HCT116 (cell line): Measurements from ENCODE around the gene COQ3. TPM values are rescaled to one million over a fixed set of nuclear protein-coding genes. Genes with fewer than 3 reads are reported as not detected.

ENCODE experiments used
- ATAC-seq: fragments of 200-7000 bp; cut with Tn5 transposase; 2 replicates; pipeline ENCODE4 v1.9.1; 2020; ENCODE audit warnings: mild to moderate bottlenecking, moderate library complexity
- BruUV-seq: library from RNA; stranded (reverse); fragments of 400-500 nt; replicated peaks from 2 replicates; lab custom pipeline; 2021; lab: Mats Ljungman, UMichigan
- CTCF ChIA-PET: fragments of 300-600 bp; sonication (Branson Sonifier 250); formaldehyde crosslinking; loops from one replicate; lab custom pipeline; 2021; ENCODE audit warnings: antibody characterized with exemption; lab: Charles Lee
- POLR2A ChIA-PET: fragments of 300-600, 350-600 bp; sonication (Branson Sonifier 250); formaldehyde crosslinking; loops from one replicate; lab custom pipeline; 2021; ENCODE audit warnings: antibody characterized with exemption; lab: Charles Lee
- RAD21 ChIA-PET, 2 experiments: fragments of 300-600 bp; sonication (Branson Sonifier 250); formaldehyde crosslinking; loops; one replicate each; lab custom pipeline; 2023; ENCODE audit warnings: low total read pairs in 2 of 2; ENCODE audit not compliant: uncharacterized antibody in 2 of 2, unreplicated experiment in 2 of 2, low non-redundant PET in 1 of 2; lab: Charles Lee
- DNase-seq: peaks from one replicate; pipeline ENCODE4 v3.0.0-alpha.2; 2010; ENCODE audit warnings: low read depth, low spot score
- H2AFZ ChIP-seq: fragments of 200-600 bp; shearing (Covaris generic), sonication (generic); 2 replicates; pipeline ENCODE4 v1.6.1; 2017; ENCODE audit warnings: low read depth, mixed run types, mixed read lengths, antibody characterized with exemption, low read length; ENCODE audit not compliant: poor library complexity, severe bottlenecking
- H3K27ac ChIP-seq: 2 replicates; pipeline ENCODE4 v1.5.1; 2012; ENCODE audit warnings: low read depth, low read length
- H3K27me3 ChIP-seq: fragments of 200-600 bp; sonication (generic); 2 replicates; pipeline ENCODE4 v1.6.1; 2016; ENCODE audit warnings: mixed run types, low read length, mixed read lengths; ENCODE audit not compliant: insufficient read depth
- H3K36me3 ChIP-seq, 2 experiments: fragments of 200-500 bp in 1 of 2; fragments of 200-600 bp in 1 of 2; sonication (Bioruptor generic) in 1 of 2; sonication (generic) in 1 of 2; 2 replicates each; pipeline versions ENCODE4 v1.5.1 to v1.6.1; 2014 to 2016; ENCODE audit warnings: low read length in 2 of 2, inconsistent platforms in 1 of 2, mixed read lengths in 1 of 2, mixed run types in 1 of 2; ENCODE audit not compliant: insufficient read depth in 2 of 2, control insufficient read depth in 1 of 2
- H3K4me1 ChIP-seq, 2 experiments: fragments of 200-600 bp in 1 of 2; sonication (generic) in 1 of 2; 2 replicates each; pipeline versions ENCODE4 v1.5.1 to v1.6.1; 2012 to 2017; ENCODE audit warnings: low read length in 2 of 2, inconsistent platforms in 1 of 2, mild to moderate bottlenecking in 1 of 2, mixed read lengths in 1 of 2, mixed run types in 1 of 2, moderate library complexity in 1 of 2; ENCODE audit not compliant: insufficient read depth in 2 of 2, control insufficient read depth in 1 of 2
- H3K4me2 ChIP-seq: fragments of 200-600 bp; sonication (generic); 2 replicates; pipeline ENCODE4 v1.6.1; 2017; ENCODE audit warnings: mixed run types, low read length, mixed read lengths
- H3K4me3 ChIP-seq, 2 experiments: fragments of 200-600 bp in 1 of 2; sonication (generic) in 1 of 2; replicated peaks in 1 of 2; 2 replicates each; pipeline ENCODE4 v1.5.1; 2011 to 2016; ENCODE audit warnings: low read length in 2 of 2, control low read depth in 1 of 2, low read depth in 1 of 2, mild to moderate bottlenecking in 1 of 2, mixed read lengths in 1 of 2, mixed run types in 1 of 2
- H3K79me2 ChIP-seq: fragments of 200-600 bp; sonication (generic); 2 replicates; pipeline ENCODE4 v1.6.1; 2017; ENCODE audit warnings: mild to moderate bottlenecking, mixed run types, low read length, moderate library complexity, mixed read lengths; ENCODE audit not compliant: insufficient read depth
- H3K9ac ChIP-seq: fragments of 200-600 bp; sonication (generic); 2 replicates; pipeline ENCODE4 v1.6.1; 2016; ENCODE audit warnings: low read length, mixed read lengths
- H3K9me2 ChIP-seq: fragments of 200-600 bp; sonication (generic), shearing (Covaris generic); 2 replicates; pipeline ENCODE4 v1.6.1; 2017; ENCODE audit warnings: mixed run types, mild to moderate bottlenecking, moderate library complexity; ENCODE audit not compliant: insufficient read depth
- H3K9me3 ChIP-seq, 2 experiments: fragments of 200-500 bp in 1 of 2; fragments of 200-600 bp in 1 of 2; sonication (Bioruptor generic) in 1 of 2; sonication (generic) in 1 of 2; 2 replicates each; pipeline ENCODE4 v1.6.1; 2014 to 2017; ENCODE audit warnings: low read length in 2 of 2, mixed read lengths in 2 of 2, inconsistent platforms in 1 of 2, low read depth in 1 of 2, mild to moderate bottlenecking in 1 of 2, mixed run types in 1 of 2, moderate library complexity in 1 of 2; ENCODE audit not compliant: control insufficient read depth in 1 of 2, insufficient read depth in 1 of 2
- H4K20me1 ChIP-seq: fragments of 200-600 bp; sonication (generic), shearing (Covaris generic); 2 replicates; pipeline ENCODE4 v1.6.1; 2017; ENCODE audit warnings: mixed run types, mild to moderate bottlenecking, moderate library complexity; ENCODE audit not compliant: insufficient read depth
- ELF1 ChIP-seq: IDR thresholded peaks from 2 replicates; pipeline ENCODE4 v1.6.1; 2012; ENCODE audit warnings: low read depth, borderline replicate concordance
- EZH2 ChIP-seq: fragments of 200-600 bp; sonication (generic); IDR thresholded peaks from 2 replicates; pipeline ENCODE4 v1.6.1; 2017; ENCODE audit warnings: antibody characterized with exemption, mixed run types
- EZH2phosphoT487 ChIP-seq: fragments of 200-600 bp; IDR thresholded peaks from 2 replicates; pipeline ENCODE4 v1.6.1; 2018; ENCODE audit warnings: antibody characterized with exemption, borderline replicate concordance
- FOSL1 ChIP-seq: IDR thresholded peaks from 2 replicates; pipeline ENCODE4 v1.6.1; 2012; ENCODE audit warnings: low read depth
- POLR2A ChIP-seq: IDR thresholded peaks from 2 replicates; pipeline ENCODE4 v1.7.0; 2011; ENCODE audit warnings: borderline replicate concordance; ENCODE audit not compliant: insufficient read depth, insufficient read length; ENCODE audit errors: extremely low read depth
- RAD21 ChIP-seq: IDR thresholded peaks from 2 replicates; pipeline ENCODE4 v1.6.1; 2012; ENCODE audit warnings: low read depth, mild to moderate bottlenecking
- SP1 ChIP-seq: IDR thresholded peaks from 2 replicates; pipeline ENCODE4 v1.6.1; 2012; ENCODE audit warnings: low read depth
- SRF ChIP-seq: IDR thresholded peaks from 2 replicates; pipeline ENCODE4 v1.6.1; 2012; ENCODE audit warnings: low read depth
- ZFX ChIP-seq: fragments of 450-650 bp; IDR thresholded peaks from 2 replicates; pipeline ENCODE4 v1.6.1; 2017
- ZNF274 ChIP-seq: fragments of 200-500 bp; sonication (Bioruptor generic); IDR thresholded peaks from 2 replicates; pipeline ENCODE4 v1.6.1; 2014; ENCODE audit warnings: mild to moderate bottlenecking, low read depth, low read length, inconsistent platforms
- intact Hi-C: fragments of 100-400 bp; cut with micrococcal nuclease; formaldehyde crosslinking; loops from 2 replicates; pipeline ENCODE4 v1.10.0; 2022
- total RNA-seq: library from RNA; stranded (reverse); gene quantifications from one replicate; pipeline ENCODE4 v1.2.1, GENCODE V29; 2021; ENCODE audit not compliant: unreplicated experiment
- TF ChIP-seq, protein P1 (sequence below): IDR thresholded peaks from 2 replicates; pipeline ENCODE4 v1.6.1; 2011; ENCODE audit warnings: mild to moderate bottlenecking, low read length, moderate library complexity; ENCODE audit not compliant: insufficient replicate concordance; ENCODE audit errors: extremely low read depth
- TF ChIP-seq, protein P2 (sequence below): IDR thresholded peaks from 2 replicates; pipeline ENCODE4 v1.6.1; 2012
- TF ChIP-seq, protein P3 (sequence below): IDR thresholded peaks from 2 replicates; pipeline ENCODE4 v1.6.1; 2012; ENCODE audit warnings: low read depth

Gene COQ3
- total RNA-seq, 1 experiment from 2014 or later = 19.0 TPM

DNA sequence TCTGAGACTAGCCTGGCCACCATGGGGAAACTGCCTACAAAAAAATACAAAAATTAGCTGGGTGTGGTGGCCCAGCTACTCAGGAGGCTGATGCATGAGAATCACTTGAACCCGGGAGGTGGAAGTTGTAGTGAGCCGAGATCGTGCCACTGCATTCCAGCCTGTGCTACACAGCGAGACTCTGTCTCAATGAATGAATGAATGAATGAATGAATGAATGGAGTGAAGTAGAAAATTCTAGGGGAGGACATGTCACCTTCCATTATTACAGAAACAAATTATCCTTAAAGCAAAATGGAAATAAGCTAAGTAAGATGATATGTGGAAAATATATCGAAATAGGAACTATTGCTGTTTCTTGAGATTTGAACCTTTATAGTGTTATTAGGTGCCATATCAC lies 34.0 kb upstream of the COQ3 start:
- intact Hi-C loops = loop anchor here (5.0 kb wide), 3 partner anchors 36 to 139 kb away; partner anchors contain the start of genes CCNC and COQ3
- TF ChIP-seq, protein P1, sequence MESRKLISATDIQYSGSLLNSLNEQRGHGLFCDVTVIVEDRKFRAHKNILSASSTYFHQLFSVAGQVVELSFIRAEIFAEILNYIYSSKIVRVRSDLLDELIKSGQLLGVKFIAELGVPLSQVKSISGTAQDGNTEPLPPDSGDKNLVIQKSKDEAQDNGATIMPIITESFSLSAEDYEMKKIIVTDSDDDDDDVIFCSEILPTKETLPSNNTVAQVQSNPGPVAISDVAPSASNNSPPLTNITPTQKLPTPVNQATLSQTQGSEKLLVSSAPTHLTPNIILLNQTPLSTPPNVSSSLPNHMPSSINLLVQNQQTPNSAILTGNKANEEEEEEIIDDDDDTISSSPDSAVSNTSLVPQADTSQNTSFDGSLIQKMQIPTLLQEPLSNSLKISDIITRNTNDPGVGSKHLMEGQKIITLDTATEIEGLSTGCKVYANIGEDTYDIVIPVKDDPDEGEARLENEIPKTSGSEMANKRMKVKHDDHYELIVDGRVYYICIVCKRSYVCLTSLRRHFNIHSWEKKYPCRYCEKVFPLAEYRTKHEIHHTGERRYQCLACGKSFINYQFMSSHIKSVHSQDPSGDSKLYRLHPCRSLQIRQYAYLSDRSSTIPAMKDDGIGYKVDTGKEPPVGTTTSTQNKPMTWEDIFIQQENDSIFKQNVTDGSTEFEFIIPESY = no peak
- TF ChIP-seq ELF1 = no peak
- TF ChIP-seq FOSL1 = no peak
- TF ChIP-seq SRF = no peak
- TF ChIP-seq ZFX = no peak
- DNase-seq = no peak
- Histone ChIP-seq H3K9me3 (no peaks in the 10 kb centered on the region), H3K4me1 (peaks cover 14 to 26% of the 10 kb centered on the region in 2 experiments; a peak in 3 of 4 replicates), H3K27ac (no peak overlapping the region), H3K9ac (no peak overlapping the region), H2AFZ (no peak overlapping the region), H3K27me3 (no peaks in the 10 kb centered on the region), H4K20me1 (peaks cover 7% of the 10 kb centered on the region; the same call in 1 of the 2 replicates), H3K9me2 (no peaks in the 10 kb centered on the region), H3K4me2 (no peak overlapping the region), H3K79me2 (peaks cover 46% of the 10 kb centered on the region), H3K36me3 (no peaks in the 10 kb centered on the region), H3K4me3 (no peak overlapping the region)
- ChIA-PET RAD21 (no interaction called here), CTCF (interaction anchor here (0.8 kb wide), 1 partner anchor 93 kb away, joined by 3 read pairs; no protein-coding TSS in a partner anchor), POLR2A (interaction anchor here (0.6 kb wide), 1 partner anchor 34 kb away, joined by 4 read pairs; the partner anchor contains the start of gene COQ3)
- no peak for ATAC-seq
- no TSS peak for BruUV-seq

DNA sequence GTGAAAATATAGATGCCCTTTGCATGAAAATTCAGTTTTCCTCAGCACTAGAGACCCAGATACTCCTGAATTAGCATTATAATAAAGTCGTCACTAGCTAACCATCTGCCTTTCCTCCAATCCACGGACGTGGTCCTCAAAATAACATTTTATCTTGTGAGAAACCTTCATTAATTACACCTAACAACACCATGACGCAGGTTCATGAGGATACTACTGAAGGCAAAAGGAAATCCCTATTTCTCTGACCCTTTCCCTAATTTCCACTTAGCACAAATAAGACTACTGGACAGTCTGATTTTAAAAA lies 32.4 kb upstream of the COQ3 start:
- H3K36me3 ChIP-seq = 0 out of 4 replicates have a peak, but pooled peaks cover 0 to 8% of the 10 kb centered on the region in 2 experiments
- peaks cover 14% of the 10 kb centered on the region; the same call in 1 of the 2 replicates for H4K20me1 ChIP-seq
- no peak overlapping the region for H2AFZ ChIP-seq
- ATAC-seq (no peak), DNase-seq (no peak)
- H3K9me2 ChIP-seq = no peaks in the 10 kb centered on the region
- ChIA-PET POLR2A (no interaction called here), CTCF (interaction anchor here (2.4 to 2.6 kb wide), 2 partner anchors 92 to 96 kb away, joined by 14 to 15 read pairs; no protein-coding TSS in a partner anchor), RAD21 (no interaction called here)
- peaks cover 62% of the 10 kb centered on the region for H3K79me2 ChIP-seq
- no TSS peak for BruUV-seq
- intact Hi-C loops = loop anchor here (5.0 kb wide), 3 partner anchors 34 to 141 kb away; partner anchors contain the start of genes CCNC and COQ3
- peaks cover 14 to 26% of the 10 kb centered on the region in 2 experiments; a peak in 3 of 4 replicates for H3K4me1 ChIP-seq
- H3K9ac ChIP-seq = peak overlapping the region; percentile 99
- no peaks in the 10 kb centered on the region for H3K9me3 ChIP-seq
- H3K27ac ChIP-seq = peak overlapping the region; percentile 86
- no peaks in the 10 kb centered on the region for H3K27me3 ChIP-seq
- peak overlapping the region; percentile 95 to 99 for H3K4me3 ChIP-seq
- peak overlapping the region; percentile 84 for H3K4me2 ChIP-seq
- TF ChIP-seq POLR2A (no peak), SP1 (no peak), RAD21 (no peak), ZNF274 (no peak), EZH2 (no peak), ZFX (no peak), EZH2phosphoT487 (no peak), FOSL1 (no peak)
- TF ChIP-seq, protein P2, sequence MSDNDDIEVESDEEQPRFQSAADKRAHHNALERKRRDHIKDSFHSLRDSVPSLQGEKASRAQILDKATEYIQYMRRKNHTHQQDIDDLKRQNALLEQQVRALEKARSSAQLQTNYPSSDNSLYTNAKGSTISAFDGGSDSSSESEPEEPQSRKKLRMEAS = no peak
- TF ChIP-seq, protein P3, sequence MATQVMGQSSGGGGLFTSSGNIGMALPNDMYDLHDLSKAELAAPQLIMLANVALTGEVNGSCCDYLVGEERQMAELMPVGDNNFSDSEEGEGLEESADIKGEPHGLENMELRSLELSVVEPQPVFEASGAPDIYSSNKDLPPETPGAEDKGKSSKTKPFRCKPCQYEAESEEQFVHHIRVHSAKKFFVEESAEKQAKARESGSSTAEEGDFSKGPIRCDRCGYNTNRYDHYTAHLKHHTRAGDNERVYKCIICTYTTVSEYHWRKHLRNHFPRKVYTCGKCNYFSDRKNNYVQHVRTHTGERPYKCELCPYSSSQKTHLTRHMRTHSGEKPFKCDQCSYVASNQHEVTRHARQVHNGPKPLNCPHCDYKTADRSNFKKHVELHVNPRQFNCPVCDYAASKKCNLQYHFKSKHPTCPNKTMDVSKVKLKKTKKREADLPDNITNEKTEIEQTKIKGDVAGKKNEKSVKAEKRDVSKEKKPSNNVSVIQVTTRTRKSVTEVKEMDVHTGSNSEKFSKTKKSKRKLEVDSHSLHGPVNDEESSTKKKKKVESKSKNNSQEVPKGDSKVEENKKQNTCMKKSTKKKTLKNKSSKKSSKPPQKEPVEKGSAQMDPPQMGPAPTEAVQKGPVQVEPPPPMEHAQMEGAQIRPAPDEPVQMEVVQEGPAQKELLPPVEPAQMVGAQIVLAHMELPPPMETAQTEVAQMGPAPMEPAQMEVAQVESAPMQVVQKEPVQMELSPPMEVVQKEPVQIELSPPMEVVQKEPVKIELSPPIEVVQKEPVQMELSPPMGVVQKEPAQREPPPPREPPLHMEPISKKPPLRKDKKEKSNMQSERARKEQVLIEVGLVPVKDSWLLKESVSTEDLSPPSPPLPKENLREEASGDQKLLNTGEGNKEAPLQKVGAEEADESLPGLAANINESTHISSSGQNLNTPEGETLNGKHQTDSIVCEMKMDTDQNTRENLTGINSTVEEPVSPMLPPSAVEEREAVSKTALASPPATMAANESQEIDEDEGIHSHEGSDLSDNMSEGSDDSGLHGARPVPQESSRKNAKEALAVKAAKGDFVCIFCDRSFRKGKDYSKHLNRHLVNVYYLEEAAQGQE = no peak
